HEK293T (cell line): Measurements from ENCODE around the gene LSM3.

Experiments
- CTCF ChIA-PET: fragments of 350-600 bp; formaldehyde crosslinking; extraction: SDS; loops from one replicate; lab custom pipeline; 2021; ENCODE audit warnings: antibody characterized with exemption, inconsistent platforms; lab: Yijun Ruan, JAX
- POLR2A ChIA-PET: fragments of 350-600 bp; formaldehyde crosslinking; extraction: SDS; loops from one replicate; lab custom pipeline; 2020; ENCODE audit warnings: antibody characterized with exemption, inconsistent platforms; lab: Yijun Ruan, JAX
- DNase-seq: peaks from one replicate; pipeline ENCODE4 v3.0.0; 2012; ENCODE audit warnings: mixed read lengths; ENCODE audit errors: extremely low spot score
- ARNT ChIP-seq: fragments of 450-650 bp; IDR thresholded peaks from 2 replicates; pipeline ENCODE4 v1.6.1; 2017; ENCODE audit warnings: mild to moderate bottlenecking
- BHLHE40 ChIP-seq: fragments of 450-650 bp; IDR thresholded peaks from 2 replicates; pipeline ENCODE4 v1.6.1; 2016; ENCODE audit warnings: mild to moderate bottlenecking, moderate library complexity, borderline replicate concordance
- CTBP1 ChIP-seq: fragments of 450-650 bp; IDR thresholded peaks from 2 replicates; pipeline ENCODE4 v1.6.1; 2016; ENCODE audit warnings: borderline replicate concordance
- ELF4 ChIP-seq: fragments of 450-650 bp; IDR thresholded peaks from 2 replicates; pipeline ENCODE4 v1.6.1; 2017; ENCODE audit warnings: antibody characterized with exemption
- FOXA1 ChIP-seq: fragments of 450-650 bp; IDR thresholded peaks from 2 replicates; pipeline ENCODE4 v1.6.1; 2016; ENCODE audit warnings: mild to moderate bottlenecking
- FOXK2 ChIP-seq: fragments of 450-650 bp; IDR thresholded peaks from 2 replicates; pipeline ENCODE4 v1.6.1; 2016; ENCODE audit warnings: mild to moderate bottlenecking
- FOXM1 ChIP-seq: fragments of 450-650 bp; IDR thresholded peaks from 2 replicates; pipeline ENCODE4 v1.6.1; 2017; ENCODE audit warnings: mild to moderate bottlenecking, borderline replicate concordance
- HDGF ChIP-seq: fragments of 450-650 bp; IDR thresholded peaks from 2 replicates; pipeline ENCODE4 v1.6.1; 2017; ENCODE audit warnings: antibody characterized with exemption, borderline replicate concordance
- L3MBTL2 ChIP-seq: fragments of 450-650 bp; conservative IDR thresholded peaks from 2 replicates; pipeline ENCODE4 v1.6.1; 2016; ENCODE audit warnings: mild to moderate bottlenecking
- LEF1 ChIP-seq: fragments of 450-650 bp; IDR thresholded peaks from 2 replicates; pipeline ENCODE4 v1.6.1; 2017; ENCODE audit warnings: mild to moderate bottlenecking, borderline replicate concordance
- NFRKB ChIP-seq: fragments of 450-650 bp; IDR thresholded peaks from 2 replicates; pipeline ENCODE4 v1.6.1; 2016; ENCODE audit warnings: mild to moderate bottlenecking, moderate library complexity
- PKNOX1 ChIP-seq: fragments of 450-650 bp; IDR thresholded peaks from 2 replicates; pipeline ENCODE4 v1.6.1; 2016
- SP1 ChIP-seq: fragments of 450-650 bp; IDR thresholded peaks from 2 replicates; pipeline ENCODE4 v1.6.1; 2017
- SUZ12 ChIP-seq: fragments of 450-650 bp; IDR thresholded peaks from 2 replicates; pipeline ENCODE4 v1.6.1; 2016; ENCODE audit warnings: mild to moderate bottlenecking
- TARDBP ChIP-seq: fragments of 450-650 bp; IDR thresholded peaks from 2 replicates; pipeline ENCODE4 v1.6.1; 2016
- ZNF384 ChIP-seq: fragments of 450-650 bp; IDR thresholded peaks from 2 replicates; pipeline ENCODE4 v1.6.1; 2016

The LSM3 gene

DNA sequence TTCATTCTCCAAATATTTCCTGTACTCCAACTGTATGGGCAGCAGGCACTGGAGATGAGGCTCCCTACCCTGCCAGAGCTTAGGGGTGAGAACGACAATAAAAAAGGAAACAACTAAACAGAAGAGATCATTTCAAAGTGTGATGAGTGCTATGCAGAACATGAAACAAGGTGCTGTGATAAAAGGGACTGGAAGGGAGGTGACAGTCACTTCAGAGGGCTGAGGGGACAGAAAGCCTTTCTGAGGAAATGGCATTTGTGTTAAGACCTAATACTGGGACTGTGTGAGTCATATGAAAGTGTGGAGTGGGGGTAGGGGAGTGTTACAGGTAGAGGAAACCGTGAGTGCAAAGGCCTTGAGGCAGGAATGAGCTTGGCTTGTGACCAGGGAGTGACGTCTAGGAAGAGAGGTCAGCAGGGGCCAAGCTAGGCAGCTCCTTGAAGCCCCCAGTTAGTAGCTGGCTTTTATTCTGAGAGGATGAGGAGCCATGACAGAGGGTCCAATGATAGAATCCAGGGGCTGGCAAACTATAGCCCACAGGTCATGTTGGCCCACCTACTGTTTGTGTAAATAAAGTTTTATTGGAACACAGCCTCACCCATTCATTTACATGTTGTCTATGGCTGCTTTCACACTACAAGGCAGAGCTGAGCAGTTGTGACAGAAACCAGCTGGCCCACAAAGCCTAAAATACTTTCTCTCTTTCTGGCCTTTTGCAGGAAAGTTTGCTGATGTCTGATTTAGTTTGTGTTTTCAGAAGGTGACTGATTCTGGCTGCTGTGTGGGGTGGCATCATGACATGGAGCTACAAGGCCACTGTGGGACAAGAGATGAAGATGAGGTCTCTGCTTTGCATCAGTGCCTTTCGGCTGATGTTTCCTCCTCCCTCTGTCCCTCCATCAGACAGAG is 56.6 kb downstream of the LSM3 start:
- no peak for TF ChIP-seq FOXK2
- TF ChIP-seq TARDBP: no peak
- TF ChIP-seq SP1: no peak
- TF ChIP-seq ARNT: no peak
- no peak for TF ChIP-seq SUZ12
- no peak for TF ChIP-seq BHLHE40
- no peak for TF ChIP-seq L3MBTL2
- no peak for DNase-seq
- CTCF ChIA-PET: no interaction called here
- POLR2A ChIA-PET: no interaction called here

GRCh38 chr3:14235912-14236295 is 57.3 kb downstream of the LSM3 start:
- CTCF ChIA-PET: interaction anchor here (0.6 kb wide), 1 partner anchor 17 kb away, joined by 5 read pairs; no protein-coding TSS in a partner anchor
- POLR2A ChIA-PET: no interaction called here
- no peak for DNase-seq
- TF ChIP-seq L3MBTL2: no peak
- TF ChIP-seq CTBP1: no peak
- no peak for TF ChIP-seq FOXM1
- no peak for TF ChIP-seq FOXK2
- no peak for TF ChIP-seq HDGF
- no peak for TF ChIP-seq LEF1
- TF ChIP-seq TARDBP: no peak
- TF ChIP-seq ELF4: no peak
- TF ChIP-seq ZNF384: no peak
- TF ChIP-seq ARNT: no peak
- no peak for TF ChIP-seq SUZ12
- TF ChIP-seq SP1: no peak
- TF ChIP-seq PKNOX1: no peak

DNA sequence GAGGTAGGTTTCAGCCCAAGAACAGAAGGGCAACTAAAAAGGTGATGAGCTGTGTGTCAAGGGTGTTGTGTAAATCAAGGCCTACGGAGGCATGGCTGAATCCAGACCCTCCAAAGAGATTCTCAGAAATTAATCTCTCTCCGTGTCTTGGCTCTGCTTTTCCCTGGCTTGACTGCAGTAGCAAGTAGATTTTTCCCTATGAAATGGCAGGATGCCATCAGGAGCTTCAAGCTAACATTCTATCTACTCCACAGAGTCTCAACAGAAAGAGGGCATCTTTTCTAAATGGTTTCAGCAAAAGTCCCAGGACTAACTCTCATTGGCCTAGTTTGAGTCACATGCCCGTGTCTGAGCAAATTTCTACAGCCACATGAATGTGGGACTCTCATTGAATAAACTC is 58.3 kb downstream of the LSM3 start:
- no peak for TF ChIP-seq LEF1
- TF ChIP-seq CTBP1: no peak
- TF ChIP-seq FOXA1: no peak
- TF ChIP-seq FOXM1: no peak
- no peak for TF ChIP-seq PKNOX1
- TF ChIP-seq ARNT: no peak
- TF ChIP-seq SUZ12: no peak
- TF ChIP-seq SP1: no peak
- TF ChIP-seq BHLHE40: no peak
- TF ChIP-seq L3MBTL2: no peak
- ChIA-PET CTCF (no interaction called here), POLR2A (no interaction called here)
- no peak for DNase-seq

DNA sequence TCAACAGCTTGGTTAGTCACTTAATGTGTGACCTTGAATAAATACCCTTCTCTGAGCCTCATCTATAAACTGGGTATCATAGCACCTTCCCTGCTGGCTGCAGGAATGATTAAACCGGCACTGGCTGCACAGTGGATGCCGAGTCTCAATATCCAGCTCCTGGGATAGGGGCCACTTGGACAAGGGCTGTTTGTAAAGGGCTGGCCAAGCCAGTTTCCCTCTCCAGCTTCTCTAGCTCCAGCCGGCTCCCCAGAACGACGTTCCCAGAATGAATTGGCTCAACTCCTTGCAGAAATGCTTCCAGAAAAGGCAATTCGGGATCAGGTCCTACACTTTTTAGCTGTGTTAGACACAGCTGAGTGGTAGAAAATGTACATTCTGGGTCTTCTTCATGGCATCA is 58.8 kb downstream of the LSM3 start:
- POLR2A ChIA-PET: no interaction called here
- TF ChIP-seq SUZ12 (no peak), ELF4 (no peak), CTBP1 (no peak), HDGF (no peak), TARDBP (no peak), ZNF384 (no peak), BHLHE40 (no peak), FOXK2 (no peak)
- DNase-seq: no peak
- CTCF ChIA-PET: no interaction called here

DNA sequence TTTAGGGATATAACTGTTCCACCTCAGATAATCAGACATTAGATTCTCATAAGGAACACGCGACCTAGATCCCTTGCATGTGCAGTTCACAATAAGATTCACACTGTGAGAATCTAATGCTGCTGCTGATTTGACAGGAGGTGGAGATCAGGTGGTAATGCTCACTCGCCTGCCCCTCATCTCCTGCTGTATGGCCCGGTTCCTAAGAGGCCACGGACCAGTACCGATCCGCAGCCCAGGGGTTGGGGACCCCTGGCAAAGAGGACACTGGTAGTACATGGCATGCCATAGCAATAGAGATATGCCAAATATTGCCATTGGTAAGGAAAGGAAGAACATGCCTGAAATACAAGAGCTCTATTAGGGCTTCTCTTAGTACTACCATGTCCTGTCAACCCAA is 59.7 kb downstream of the LSM3 start:
- ChIA-PET POLR2A (no interaction called here), CTCF (no interaction called here)
- no peak for DNase-seq
- TF ChIP-seq ELF4 (no peak), FOXK2 (no peak), ZNF384 (no peak), ARNT (no peak), CTBP1 (no peak), HDGF (no peak), FOXA1 (no peak), LEF1 (no peak), FOXM1 (no peak), TARDBP (no peak), BHLHE40 (no peak)

- ChIA-PET POLR2A (no interaction called here), CTCF (no interaction called here)
- no peak for TF ChIP-seq BHLHE40
- TF ChIP-seq FOXA1: no peak
- no peak for TF ChIP-seq SP1
- TF ChIP-seq ELF4: no peak
- TF ChIP-seq ARNT: no peak
- no peak for TF ChIP-seq ZNF384
- TF ChIP-seq LEF1: no peak
- TF ChIP-seq SUZ12: no peak
- TF ChIP-seq CTBP1: no peak
- TF ChIP-seq FOXK2: no peak
- TF ChIP-seq HDGF: no peak
- no peak for TF ChIP-seq PKNOX1
- TF ChIP-seq NFRKB: no peak
- TF ChIP-seq TARDBP: no peak
- no peak for TF ChIP-seq L3MBTL2
- no peak for TF ChIP-seq FOXM1
- DNase-seq: no peak
These were observed 60.3 kb downstream of the LSM3 start for GRCh38 chr3:14238930-14239329.
